Measurements from ENCODE around the gene PPP1R13L. TPM values are rescaled to one million over a fixed set of nuclear protein-coding genes. Genes with fewer than 3 reads are reported as not detected.

Gene PPP1R13L
- total and polyA plus RNA-seq, 4 donors = 0.51 to 7.7 (median 4.9) TPM

DNA sequence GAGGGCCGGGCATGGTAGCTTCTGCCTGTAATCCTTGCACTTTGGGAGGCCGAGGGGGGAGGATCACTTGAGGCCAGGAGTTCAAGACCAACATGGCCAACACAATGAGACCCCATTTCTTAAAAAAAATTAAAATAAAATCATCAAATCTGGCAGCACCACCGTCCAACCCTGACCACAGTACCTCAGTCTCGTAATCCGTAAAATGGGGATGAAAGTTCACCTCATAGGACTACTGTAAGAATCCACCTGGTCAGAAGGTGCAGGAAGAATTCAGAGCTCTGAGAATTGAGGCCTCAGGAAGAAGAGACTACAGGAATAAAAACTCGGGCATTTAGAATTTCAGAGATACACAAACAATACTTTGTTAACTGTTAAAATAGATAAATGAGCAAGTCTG lies 3.1 kb downstream of the PPP1R13L start:
- Histone ChIP-seq H3K9me3 (ENCODE audit: control insufficient read depth in 4 of 4, low read length in 3 of 4) (no peaks in the 10 kb centered on the region), H3K4me1 (ENCODE audit: control insufficient read depth in 4 of 4, insufficient read depth in 4 of 4, low read length in 3 of 4) (peaks cover 7 to 37% (median 21%) of the 10 kb centered on the region in 4 donors), H3K27me3 (ENCODE audit: control insufficient read depth in 4 of 4, insufficient read depth in 4 of 4, low read length in 3 of 4) (no peaks in the 10 kb centered on the region), H3K4me3 (ENCODE audit: low read depth in 1 of 3, low read length in 3 of 3) (no peak overlapping the region), H3K27ac (ENCODE audit: low read depth in 1 of 2, low read length in 2 of 2) (no peak overlapping the region), H3K9ac (ENCODE audit: low read depth in 1 of 2, low read length in 2 of 2) (no peak overlapping the region), H3K36me3 (ENCODE audit: control insufficient read depth in 4 of 4, insufficient read depth in 3 of 4, low read depth in 1 of 4, low read length in 3 of 4) (no peaks in the 10 kb centered on the region)
- TF ChIP-seq YY1 (IDR thresholded peaks at IDR 0.05) = no peak
- no peak for TF ChIP-seq EGR1 (IDR thresholded peaks at IDR 0.05; ENCODE audit: low read depth in 2 of 2)
- TF ChIP-seq GABPA (IDR thresholded peaks at IDR 0.05 in 1 of 2, conservative IDR thresholded peaks at IDR 0.05 in 1 of 2) = no peak
- TF ChIP-seq RXRA (IDR thresholded peaks at IDR 0.05) = no peak
- TF ChIP-seq, protein P1, sequence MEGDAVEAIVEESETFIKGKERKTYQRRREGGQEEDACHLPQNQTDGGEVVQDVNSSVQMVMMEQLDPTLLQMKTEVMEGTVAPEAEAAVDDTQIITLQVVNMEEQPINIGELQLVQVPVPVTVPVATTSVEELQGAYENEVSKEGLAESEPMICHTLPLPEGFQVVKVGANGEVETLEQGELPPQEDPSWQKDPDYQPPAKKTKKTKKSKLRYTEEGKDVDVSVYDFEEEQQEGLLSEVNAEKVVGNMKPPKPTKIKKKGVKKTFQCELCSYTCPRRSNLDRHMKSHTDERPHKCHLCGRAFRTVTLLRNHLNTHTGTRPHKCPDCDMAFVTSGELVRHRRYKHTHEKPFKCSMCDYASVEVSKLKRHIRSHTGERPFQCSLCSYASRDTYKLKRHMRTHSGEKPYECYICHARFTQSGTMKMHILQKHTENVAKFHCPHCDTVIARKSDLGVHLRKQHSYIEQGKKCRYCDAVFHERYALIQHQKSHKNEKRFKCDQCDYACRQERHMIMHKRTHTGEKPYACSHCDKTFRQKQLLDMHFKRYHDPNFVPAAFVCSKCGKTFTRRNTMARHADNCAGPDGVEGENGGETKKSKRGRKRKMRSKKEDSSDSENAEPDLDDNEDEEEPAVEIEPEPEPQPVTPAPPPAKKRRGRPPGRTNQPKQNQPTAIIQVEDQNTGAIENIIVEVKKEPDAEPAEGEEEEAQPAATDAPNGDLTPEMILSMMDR (IDR thresholded peaks at IDR 0.05; ENCODE audit: low read depth, low read length, missing input control) = no peak
- no peak for TF ChIP-seq JUND (IDR thresholded peaks at IDR 0.05)
- no peak for TF ChIP-seq ATF3 (IDR thresholded peaks at IDR 0.05)
- no peak for TF ChIP-seq HNF4A (conservative IDR thresholded peaks at IDR 0.05)
- TF ChIP-seq TAF1 (conservative IDR thresholded peaks at IDR 0.05) = no peak
- no peak for DNase-seq (ENCODE audit: low spot score)
- WGBS = 95% methylated on average over 6 of the region's 6 CpGs

DNA sequence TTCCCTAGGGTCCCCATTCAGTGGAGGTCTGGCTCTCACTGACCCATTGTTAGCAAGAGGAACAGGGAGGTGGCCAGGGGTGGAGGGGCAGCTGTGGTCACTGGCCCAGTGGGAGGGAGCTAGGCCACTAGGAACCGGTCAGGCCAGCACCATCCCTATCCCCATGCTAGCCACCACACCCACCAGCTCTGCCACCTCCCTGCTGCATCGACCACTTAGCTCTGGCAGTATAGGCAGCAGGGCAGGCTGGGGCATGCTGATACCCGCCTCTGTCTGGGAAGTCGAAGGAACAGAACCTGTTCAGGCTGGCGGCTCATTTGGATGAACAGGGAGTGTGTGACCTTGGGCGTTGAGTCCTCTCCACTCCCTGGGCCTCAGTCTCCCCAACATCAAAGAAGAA lies 4.7 kb downstream of the PPP1R13L start:
- 94% methylated on average over 6 of the region's 6 CpGs for WGBS
- H3K4me3 ChIP-seq (ENCODE audit: low read depth in 1 of 3, low read length in 3 of 3) = no peak overlapping the region
- H3K27ac ChIP-seq (ENCODE audit: low read depth in 1 of 2, low read length in 2 of 2) = no peak overlapping the region
- no peak overlapping the region for H3K9ac ChIP-seq (ENCODE audit: low read depth in 1 of 2, low read length in 2 of 2)
- no peaks in the 10 kb centered on the region for H3K9me3 ChIP-seq (ENCODE audit: control insufficient read depth in 4 of 4, low read length in 3 of 4)
- TF ChIP-seq ATF3 (IDR thresholded peaks at IDR 0.05) (no peak), RAD21 (IDR thresholded peaks at IDR 0.05) (no peak), ZBTB33 (IDR thresholded peaks at IDR 0.05) (no peak), FOXA2 (IDR thresholded peaks at IDR 0.05) (no peak), FOXA1 (IDR thresholded peaks at IDR 0.05) (no peak), NR2F2 (IDR thresholded peaks at IDR 0.05) (no peak), TAF1 (conservative IDR thresholded peaks at IDR 0.05) (no peak), HNF4G (IDR thresholded peaks at IDR 0.05) (no peak), SP1 (IDR thresholded peaks at IDR 0.05) (no peak), HNF4A (conservative IDR thresholded peaks at IDR 0.05) (no peak), MAX (IDR thresholded peaks at IDR 0.05) (no peak), JUND (IDR thresholded peaks at IDR 0.05) (no peak), EGR1 (IDR thresholded peaks at IDR 0.05; ENCODE audit: low read depth in 2 of 2) (no peak), GABPA (IDR thresholded peaks at IDR 0.05 in 1 of 2, conservative IDR thresholded peaks at IDR 0.05 in 1 of 2) (no peak), RXRA (IDR thresholded peaks at IDR 0.05) (no peak), YY1 (IDR thresholded peaks at IDR 0.05) (no peak)
- TF ChIP-seq, protein P2, sequence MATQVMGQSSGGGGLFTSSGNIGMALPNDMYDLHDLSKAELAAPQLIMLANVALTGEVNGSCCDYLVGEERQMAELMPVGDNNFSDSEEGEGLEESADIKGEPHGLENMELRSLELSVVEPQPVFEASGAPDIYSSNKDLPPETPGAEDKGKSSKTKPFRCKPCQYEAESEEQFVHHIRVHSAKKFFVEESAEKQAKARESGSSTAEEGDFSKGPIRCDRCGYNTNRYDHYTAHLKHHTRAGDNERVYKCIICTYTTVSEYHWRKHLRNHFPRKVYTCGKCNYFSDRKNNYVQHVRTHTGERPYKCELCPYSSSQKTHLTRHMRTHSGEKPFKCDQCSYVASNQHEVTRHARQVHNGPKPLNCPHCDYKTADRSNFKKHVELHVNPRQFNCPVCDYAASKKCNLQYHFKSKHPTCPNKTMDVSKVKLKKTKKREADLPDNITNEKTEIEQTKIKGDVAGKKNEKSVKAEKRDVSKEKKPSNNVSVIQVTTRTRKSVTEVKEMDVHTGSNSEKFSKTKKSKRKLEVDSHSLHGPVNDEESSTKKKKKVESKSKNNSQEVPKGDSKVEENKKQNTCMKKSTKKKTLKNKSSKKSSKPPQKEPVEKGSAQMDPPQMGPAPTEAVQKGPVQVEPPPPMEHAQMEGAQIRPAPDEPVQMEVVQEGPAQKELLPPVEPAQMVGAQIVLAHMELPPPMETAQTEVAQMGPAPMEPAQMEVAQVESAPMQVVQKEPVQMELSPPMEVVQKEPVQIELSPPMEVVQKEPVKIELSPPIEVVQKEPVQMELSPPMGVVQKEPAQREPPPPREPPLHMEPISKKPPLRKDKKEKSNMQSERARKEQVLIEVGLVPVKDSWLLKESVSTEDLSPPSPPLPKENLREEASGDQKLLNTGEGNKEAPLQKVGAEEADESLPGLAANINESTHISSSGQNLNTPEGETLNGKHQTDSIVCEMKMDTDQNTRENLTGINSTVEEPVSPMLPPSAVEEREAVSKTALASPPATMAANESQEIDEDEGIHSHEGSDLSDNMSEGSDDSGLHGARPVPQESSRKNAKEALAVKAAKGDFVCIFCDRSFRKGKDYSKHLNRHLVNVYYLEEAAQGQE (IDR thresholded peaks at IDR 0.05) = no peak
- TF ChIP-seq, protein P1 (IDR thresholded peaks at IDR 0.05; ENCODE audit: low read depth, low read length, missing input control) = no peak
- peaks cover 0 to 4% (median 0%) of the 10 kb centered on the region in 4 donors for H3K36me3 ChIP-seq (ENCODE audit: control insufficient read depth in 4 of 4, insufficient read depth in 3 of 4, low read depth in 1 of 4, low read length in 3 of 4)
- peaks cover 6 to 24% (median 17%) of the 10 kb centered on the region in 4 donors for H3K4me1 ChIP-seq (ENCODE audit: control insufficient read depth in 4 of 4, insufficient read depth in 4 of 4, low read length in 3 of 4)
- no peak for DNase-seq (ENCODE audit: low spot score)
- H3K27me3 ChIP-seq (ENCODE audit: control insufficient read depth in 4 of 4, insufficient read depth in 4 of 4, low read length in 3 of 4) = no peaks in the 10 kb centered on the region
